SK-N-SH (cell line): Measurements from ENCODE around the gene DVL2.

Source experiments
- CHD2 ChIP-seq: fragments of 150-350 bp; IDR thresholded peaks from 2 replicates; pipeline ENCODE4 v1.6.1; 2018; ENCODE audit warnings: low read length; ENCODE audit not compliant: partially characterized antibody
- EP300 ChIP-seq, 2 experiments: IDR thresholded peaks; 2 replicates each; pipeline versions ENCODE4 v1.4.0 to v1.6.1; 2012; ENCODE audit warnings: borderline replicate concordance in 1 of 2, low read depth in 1 of 2, low read length in 1 of 2
- EZH2phosphoT487 ChIP-seq: fragments of 200-600 bp; sonication (generic); IDR thresholded peaks from 2 replicates; pipeline ENCODE4 v1.6.1; 2017; ENCODE audit warnings: low read depth, mixed run types, mild to moderate bottlenecking, antibody characterized with exemption, moderate library complexity, borderline replicate concordance
- GABPA ChIP-seq: IDR thresholded peaks from 2 replicates; pipeline ENCODE4 v1.4.0; 2012; ENCODE audit warnings: low read depth, mild to moderate bottlenecking
- MXI1 ChIP-seq: IDR thresholded peaks from 2 replicates; pipeline ENCODE4 v1.6.1; 2012; ENCODE audit warnings: mild to moderate bottlenecking, low read depth, low read length, improper control_type of control experiment
- NRF1 ChIP-seq: IDR thresholded peaks from 2 replicates; pipeline ENCODE4 v1.6.1; 2012; ENCODE audit warnings: low read depth, mild to moderate bottlenecking, low read length
- POLR2AphosphoS5 ChIP-seq: IDR thresholded peaks from 2 replicates; pipeline ENCODE4 v1.6.1; 2012; ENCODE audit warnings: low read depth, low read length
- RAD21 ChIP-seq: IDR thresholded peaks from 2 replicates; pipeline ENCODE4 v1.6.1; 2012; ENCODE audit warnings: mild to moderate bottlenecking, low read length
- RCOR1 ChIP-seq: fragments of 150-350 bp; IDR thresholded peaks from 2 replicates; pipeline ENCODE4 v1.6.1; 2017; ENCODE audit warnings: antibody characterized with exemption, low read length
- TCF12 ChIP-seq: IDR thresholded peaks from 2 replicates; pipeline ENCODE4 v1.4.0; 2012
- TEAD4 ChIP-seq: IDR thresholded peaks from 2 replicates; pipeline ENCODE4 v1.4.0; 2012; ENCODE audit warnings: mild to moderate bottlenecking, borderline replicate concordance; ENCODE audit not compliant: insufficient read depth
- TF ChIP-seq, protein P1 (sequence below): fragments of 200-600 bp; sonication (generic); IDR thresholded peaks from 2 replicates; pipeline ENCODE4 v1.6.1; 2017; ENCODE audit warnings: antibody characterized with exemption, mild to moderate bottlenecking, moderate library complexity
- TF ChIP-seq, protein P2 (sequence below): IDR thresholded peaks from 2 replicates; pipeline ENCODE4 v1.6.1; 2012; ENCODE audit warnings: mild to moderate bottlenecking, low read depth, low read length, moderate library complexity

DNA sequence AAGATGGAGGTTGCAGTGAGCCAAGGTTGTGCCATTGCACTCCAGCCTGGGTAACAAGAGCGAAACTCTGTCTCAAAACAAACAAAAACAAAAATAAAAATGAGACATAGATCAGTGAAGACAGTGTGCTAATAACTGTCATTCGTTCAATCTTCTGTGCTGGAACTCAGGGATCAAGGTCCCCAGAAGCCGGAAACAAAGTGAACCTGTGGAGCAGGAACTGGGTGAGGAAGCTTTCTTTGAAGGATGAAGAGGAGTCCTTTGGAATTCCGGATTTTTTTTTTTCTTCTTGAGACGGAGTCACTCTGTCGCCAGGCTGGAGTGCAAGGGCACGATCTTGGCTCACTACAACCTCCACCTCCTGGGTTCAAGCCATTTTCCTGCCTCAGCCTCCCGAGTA lies 45.1 kb upstream of the DVL2 start:
- TF ChIP-seq, protein P1, sequence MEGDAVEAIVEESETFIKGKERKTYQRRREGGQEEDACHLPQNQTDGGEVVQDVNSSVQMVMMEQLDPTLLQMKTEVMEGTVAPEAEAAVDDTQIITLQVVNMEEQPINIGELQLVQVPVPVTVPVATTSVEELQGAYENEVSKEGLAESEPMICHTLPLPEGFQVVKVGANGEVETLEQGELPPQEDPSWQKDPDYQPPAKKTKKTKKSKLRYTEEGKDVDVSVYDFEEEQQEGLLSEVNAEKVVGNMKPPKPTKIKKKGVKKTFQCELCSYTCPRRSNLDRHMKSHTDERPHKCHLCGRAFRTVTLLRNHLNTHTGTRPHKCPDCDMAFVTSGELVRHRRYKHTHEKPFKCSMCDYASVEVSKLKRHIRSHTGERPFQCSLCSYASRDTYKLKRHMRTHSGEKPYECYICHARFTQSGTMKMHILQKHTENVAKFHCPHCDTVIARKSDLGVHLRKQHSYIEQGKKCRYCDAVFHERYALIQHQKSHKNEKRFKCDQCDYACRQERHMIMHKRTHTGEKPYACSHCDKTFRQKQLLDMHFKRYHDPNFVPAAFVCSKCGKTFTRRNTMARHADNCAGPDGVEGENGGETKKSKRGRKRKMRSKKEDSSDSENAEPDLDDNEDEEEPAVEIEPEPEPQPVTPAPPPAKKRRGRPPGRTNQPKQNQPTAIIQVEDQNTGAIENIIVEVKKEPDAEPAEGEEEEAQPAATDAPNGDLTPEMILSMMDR = no peak
- TF ChIP-seq CHD2 = no peak
- no peak for TF ChIP-seq RAD21
- no peak for TF ChIP-seq EP300 (IDR thresholded peaks at IDR 0.05; ENCODE audit: borderline replicate concordance in 1 of 2, low read depth in 1 of 2, low read length in 1 of 2)
- TF ChIP-seq NRF1 = no peak
- TF ChIP-seq TCF12 = no peak
- TF ChIP-seq RCOR1 = no peak
- TF ChIP-seq TEAD4 = no peak
- TF ChIP-seq POLR2AphosphoS5 = no peak
- TF ChIP-seq GABPA = no peak
- no peak for TF ChIP-seq MXI1
- TF ChIP-seq, protein P2, sequence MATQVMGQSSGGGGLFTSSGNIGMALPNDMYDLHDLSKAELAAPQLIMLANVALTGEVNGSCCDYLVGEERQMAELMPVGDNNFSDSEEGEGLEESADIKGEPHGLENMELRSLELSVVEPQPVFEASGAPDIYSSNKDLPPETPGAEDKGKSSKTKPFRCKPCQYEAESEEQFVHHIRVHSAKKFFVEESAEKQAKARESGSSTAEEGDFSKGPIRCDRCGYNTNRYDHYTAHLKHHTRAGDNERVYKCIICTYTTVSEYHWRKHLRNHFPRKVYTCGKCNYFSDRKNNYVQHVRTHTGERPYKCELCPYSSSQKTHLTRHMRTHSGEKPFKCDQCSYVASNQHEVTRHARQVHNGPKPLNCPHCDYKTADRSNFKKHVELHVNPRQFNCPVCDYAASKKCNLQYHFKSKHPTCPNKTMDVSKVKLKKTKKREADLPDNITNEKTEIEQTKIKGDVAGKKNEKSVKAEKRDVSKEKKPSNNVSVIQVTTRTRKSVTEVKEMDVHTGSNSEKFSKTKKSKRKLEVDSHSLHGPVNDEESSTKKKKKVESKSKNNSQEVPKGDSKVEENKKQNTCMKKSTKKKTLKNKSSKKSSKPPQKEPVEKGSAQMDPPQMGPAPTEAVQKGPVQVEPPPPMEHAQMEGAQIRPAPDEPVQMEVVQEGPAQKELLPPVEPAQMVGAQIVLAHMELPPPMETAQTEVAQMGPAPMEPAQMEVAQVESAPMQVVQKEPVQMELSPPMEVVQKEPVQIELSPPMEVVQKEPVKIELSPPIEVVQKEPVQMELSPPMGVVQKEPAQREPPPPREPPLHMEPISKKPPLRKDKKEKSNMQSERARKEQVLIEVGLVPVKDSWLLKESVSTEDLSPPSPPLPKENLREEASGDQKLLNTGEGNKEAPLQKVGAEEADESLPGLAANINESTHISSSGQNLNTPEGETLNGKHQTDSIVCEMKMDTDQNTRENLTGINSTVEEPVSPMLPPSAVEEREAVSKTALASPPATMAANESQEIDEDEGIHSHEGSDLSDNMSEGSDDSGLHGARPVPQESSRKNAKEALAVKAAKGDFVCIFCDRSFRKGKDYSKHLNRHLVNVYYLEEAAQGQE = no peak
- no peak for TF ChIP-seq EZH2phosphoT487
